ENCODE results near the gene RNF167. TPM values are rescaled to one million over a fixed set of nuclear protein-coding genes. Genes with fewer than 3 reads are reported as not detected.
"Not testable (repeated sequence)": the region's sequence is repeated elsewhere in the genome, so short reads cannot be mapped to it uniquely, and the experiment has no call there.

The RNF167 gene
- total RNA-seq, 2 experiments from 2014 or later = 179 to 192 TPM

- CTCF ChIA-PET = interaction anchor here (0.6 to 2.6 kb wide), 4 partner anchors 25 to 936 kb away, joined by 3 to 17 read pairs (median 7); partner anchors contain the start of gene SPAG7
- POLR2A ChIA-PET = interaction anchor here (0.6 to 2.0 kb wide), 3 partner anchors 12 to 111 kb away, joined by 3 to 7 read pairs (median 3); no protein-coding TSS in a partner anchor
Measured at GRCh38 chr17:4901108-4901647, 38.9 kb upstream of the RNF167 start.

- ChIA-PET CTCF (interaction anchor here (0.6 to 2.5 kb wide), 2 partner anchors 25 to 112 kb away, joined by 3 to 9 read pairs; no protein-coding TSS in a partner anchor), POLR2A (interaction anchor here (0.6 to 2.0 kb wide), 3 partner anchors 37 to 112 kb away, joined by 3 to 7 read pairs (median 3); no protein-coding TSS in a partner anchor)
Measured at GRCh38 chr17:4901648-4902344, 38.3 kb upstream of the RNF167 start.

- POLR2A ChIA-PET = interaction anchor here (1.2 kb wide), 1 partner anchor 112 kb away, joined by 4 read pairs; no protein-coding TSS in a partner anchor
- CTCF ChIA-PET = interaction anchor here (1.5 to 2.5 kb wide), 4 partner anchors 9 to 112 kb away, joined by 4 to 12 read pairs (median 7); partner anchors contain the start of genes RNF167 and SLC25A11
Measured at GRCh38 chr17:4902540-4902939, 37.5 kb upstream of the RNF167 start.

- CTCF ChIA-PET = interaction anchor here (0.6 to 2.5 kb wide), 6 partner anchors 9 to 113 kb away, joined by 3 to 12 read pairs (median 4); partner anchors contain the start of genes RNF167 and SLC25A11
- POLR2A ChIA-PET = interaction anchor here (0.7 to 1.2 kb wide), 2 partner anchors 113 to 1156 kb away, joined by 3 to 4 read pairs; no protein-coding TSS in a partner anchor
Measured at GRCh38 chr17:4903051-4903818, 36.8 kb upstream of the RNF167 start, which contains the start of gene CHRNE. CHRNE (minus strand) TSS chr17:4903098; CDS start chr17:4903063, 35 bp downstream.

- CTCF ChIA-PET, POLR2A ChIA-PET: not testable (repeated sequence)
Measured at GRCh38 chr17:4906642-4907041, 33.4 kb upstream of the RNF167 start.

GRCh38 chr17:4908301-4908700 lies 31.8 kb upstream of the RNF167 start:
- CTCF ChIA-PET = interaction anchor here (0.9 to 1.9 kb wide), 10 partner anchors 9 to 152 kb away, joined by 3 to 12 read pairs (median 4); partner anchors contain the start of genes C17orf107, CAMTA2, RNF167 and SLC25A11
- POLR2A ChIA-PET = interaction anchor here (0.8 kb wide), 1 partner anchor 31 kb away, joined by 3 read pairs; the partner anchor contains the start of gene SLC25A11

- POLR2A ChIA-PET = interaction anchor here (0.8 kb wide), 1 partner anchor 31 kb away, joined by 3 read pairs; the partner anchor contains the start of gene SLC25A11
- CTCF ChIA-PET = interaction anchor here (0.6 to 1.9 kb wide), 18 partner anchors 9 to 342 kb away, joined by 3 to 12 read pairs (median 3); partner anchors contain the start of genes C17orf107, CAMTA2, RNF167 and SLC25A11
Measured at GRCh38 chr17:4908711-4909496, 31.2 kb upstream of the RNF167 start.

- POLR2A ChIA-PET = interaction anchor here (0.7 kb wide), 1 partner anchor 1359 kb away, joined by 7 read pairs; no protein-coding TSS in a partner anchor
Measured at GRCh38 chr17:4913994-4914393, 26.1 kb upstream of the RNF167 start.

GRCh38 chr17:4914551-4914950 lies 25.5 kb upstream of the RNF167 start:
- CTCF ChIA-PET, POLR2A ChIA-PET: not testable (repeated sequence)

More at GRCh38 chr17:4913994-4914393, 26.1 kb upstream of the RNF167 start:
- CTCF ChIA-PET = no interaction called here

GRCh38 chr17:4919511-4920047 lies 20.5 kb upstream of the RNF167 start:
- CTCF ChIA-PET = interaction anchor here (1.2 kb wide), 1 partner anchor 318 kb away, joined by 3 read pairs; no protein-coding TSS in a partner anchor
- POLR2A ChIA-PET = no interaction called here

GRCh38 chr17:4920351-4921048 lies 19.6 kb upstream of the RNF167 start:
- CTCF ChIA-PET = interaction anchor here (1.2 kb wide), 1 partner anchor 317 kb away, joined by 3 read pairs; no protein-coding TSS in a partner anchor
- POLR2A ChIA-PET = no interaction called here

- ChIA-PET POLR2A (no interaction called here), CTCF (no interaction called here)
Measured at GRCh38 chr17:4921320-4921719, 18.7 kb upstream of the RNF167 start.

- ChIA-PET CTCF (interaction anchor here (0.6 kb wide), 1 partner anchor 25 kb away, joined by 3 read pairs; no protein-coding TSS in a partner anchor), POLR2A (interaction anchor here (0.6 kb wide), 1 partner anchor 48 kb away, joined by 3 read pairs; no protein-coding TSS in a partner anchor)
Measured at GRCh38 chr17:4926577-4927335, 13.3 kb upstream of the RNF167 start.

- POLR2A ChIA-PET = interaction anchor here (0.5 kb wide), 1 partner anchor 36 kb away, joined by 10 read pairs; no protein-coding TSS in a partner anchor
- CTCF ChIA-PET = no interaction called here
Measured at GRCh38 chr17:4928881-4929280, 11.2 kb upstream of the RNF167 start.

- CTCF ChIA-PET = no interaction called here
- POLR2A ChIA-PET = interaction anchor here (0.6 kb wide), 1 partner anchor 264 kb away, joined by 3 read pairs; no protein-coding TSS in a partner anchor
Measured at GRCh38 chr17:4931963-4932362, 8.1 kb upstream of the RNF167 start, which contains the start of gene GP1BA. GP1BA (plus strand) TSS chr17:4932277; CDS start chr17:4932605, 328 bp downstream.

GRCh38 chr17:4932756-4933155 lies 7.3 kb upstream of the RNF167 start:
- CTCF ChIA-PET = no interaction called here
- POLR2A ChIA-PET = interaction anchor here (0.5 to 0.9 kb wide), 3 partner anchors 9 to 131 kb away, joined by 3 to 5 read pairs (median 3); partner anchors contain the start of genes C17orf114 and SPAG7
